ENCODE data around the gene RND1.

- TF ChIP-seq CTCF (IDR thresholded peaks at IDR 0.05; ENCODE audit: insufficient read depth, low read depth, low read length): no peak
- TF ChIP-seq EZH2 (IDR thresholded peaks at IDR 0.05; ENCODE audit: insufficient read depth, low read length): no peak
These were observed 54.1 kb downstream of the RND1 start for GRCh38 chr12:48811437-48812090.

Data from astrocyte (in vitro differentiated cells and primary cell).